Activated CD4-positive, alpha-beta T cell treated with anti-CD3 and anti-CD28 coated beads, Interleukin-2, amount 50 U/mL, for 4 hours (primary cell): ENCODE data around the gene DNAJC8.

Experiments
- DNase-seq, 2 experiments: peaks; one replicate each; pipeline ENCODE4 v3.0.0-alpha.2; 2020

Gene DNAJC8

DNA sequence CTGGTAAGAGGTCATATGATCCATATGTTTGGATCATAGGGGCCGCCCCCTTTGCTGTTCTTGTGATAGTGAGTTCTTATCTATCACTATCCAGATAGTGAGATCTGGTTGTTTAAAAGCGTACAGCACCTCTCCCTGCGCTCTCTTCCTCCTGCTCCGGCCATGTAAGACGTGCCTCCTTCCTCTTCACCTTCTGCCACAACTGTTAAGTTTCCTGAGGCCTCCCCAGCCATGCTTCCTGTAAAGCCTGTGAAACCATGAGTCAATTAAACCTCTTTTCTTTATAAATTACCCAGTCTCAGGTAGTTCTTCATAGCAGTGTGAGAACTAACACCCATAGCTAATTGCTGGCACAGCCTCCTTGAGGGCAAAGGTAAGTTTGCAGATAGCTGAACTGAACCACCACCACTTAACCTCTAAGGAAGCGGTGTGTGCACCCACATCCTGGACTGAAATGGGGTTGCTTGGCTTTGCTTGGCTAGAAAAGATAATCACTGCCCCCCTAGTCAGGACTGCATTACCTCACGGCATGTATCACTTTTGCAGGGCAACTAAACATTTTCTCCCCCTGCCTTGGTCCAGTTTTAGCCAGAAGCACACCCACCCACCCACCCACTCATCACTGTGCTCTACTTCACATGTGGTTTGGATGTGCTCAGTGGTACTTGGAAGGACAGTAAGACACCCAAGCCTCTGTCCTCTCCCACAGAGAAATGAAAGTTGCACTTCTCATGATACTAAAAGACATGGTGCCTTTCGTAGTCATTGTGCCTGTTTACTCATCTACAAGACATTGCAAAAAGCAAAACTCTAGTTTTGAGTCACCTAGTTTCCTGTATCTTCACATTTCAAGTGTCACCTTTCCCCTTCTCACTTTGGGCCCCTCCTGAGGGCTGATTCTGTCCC is 33.2 kb downstream of the DNAJC8 start:
- peak in 1 of 2 experiments; percentile 21 for DNase-seq

DNA sequence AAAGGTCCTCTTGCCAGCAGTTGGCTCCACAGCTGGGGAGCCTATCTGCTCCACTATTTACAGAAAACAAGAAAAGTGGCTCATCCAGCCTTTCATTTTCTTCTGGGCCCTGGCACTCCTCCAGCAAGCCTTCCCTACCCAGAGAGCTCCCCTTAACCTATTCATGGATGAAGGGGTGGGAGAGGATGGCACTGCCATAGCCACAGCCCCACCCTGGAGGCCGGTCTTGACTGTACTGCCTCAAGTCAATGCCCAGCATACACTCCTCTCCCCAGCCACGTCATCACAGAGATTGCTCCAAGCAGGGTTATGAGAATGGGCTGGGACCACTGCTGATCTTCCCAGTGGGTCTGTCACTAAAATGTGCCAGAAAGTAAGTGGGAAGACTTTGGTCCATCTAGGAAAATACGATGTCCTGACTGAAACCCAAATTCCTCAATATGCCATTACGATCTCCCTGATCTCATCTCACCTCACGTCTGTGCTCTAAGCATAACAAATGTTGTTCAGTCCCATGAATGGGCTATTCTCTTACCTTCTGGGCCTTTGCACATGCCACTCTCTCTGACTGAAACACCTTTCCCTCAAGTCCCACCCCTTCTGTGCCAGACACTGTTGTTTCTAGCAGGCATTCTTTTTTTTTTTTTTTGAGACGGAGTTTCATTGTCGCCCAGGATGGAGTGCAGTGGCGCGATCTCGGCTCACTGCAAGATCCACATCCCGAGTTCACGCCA is 35.0 kb downstream of the DNAJC8 start:
- DNase-seq = no peak

DNA sequence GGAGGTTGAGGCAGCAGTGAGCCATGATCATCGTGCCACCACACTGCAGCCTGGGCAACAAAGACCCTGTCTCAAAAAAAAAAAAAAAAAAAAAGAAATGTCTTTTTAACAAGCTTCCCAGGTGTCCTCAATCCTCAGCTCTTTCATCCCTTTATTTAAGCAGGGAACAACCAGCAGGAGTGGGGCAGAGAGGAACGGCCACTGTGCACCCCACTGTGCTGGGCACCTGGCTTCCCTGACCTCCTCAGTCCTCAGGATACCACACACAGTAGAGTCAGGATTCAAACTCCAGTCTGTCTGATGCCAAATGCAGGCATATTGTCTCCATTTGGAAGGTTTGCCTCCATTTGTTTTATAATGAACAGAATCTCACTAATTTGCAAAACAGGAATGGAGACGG is 36.5 kb downstream of the DNAJC8 start:
- DNase-seq = no peak

DNA sequence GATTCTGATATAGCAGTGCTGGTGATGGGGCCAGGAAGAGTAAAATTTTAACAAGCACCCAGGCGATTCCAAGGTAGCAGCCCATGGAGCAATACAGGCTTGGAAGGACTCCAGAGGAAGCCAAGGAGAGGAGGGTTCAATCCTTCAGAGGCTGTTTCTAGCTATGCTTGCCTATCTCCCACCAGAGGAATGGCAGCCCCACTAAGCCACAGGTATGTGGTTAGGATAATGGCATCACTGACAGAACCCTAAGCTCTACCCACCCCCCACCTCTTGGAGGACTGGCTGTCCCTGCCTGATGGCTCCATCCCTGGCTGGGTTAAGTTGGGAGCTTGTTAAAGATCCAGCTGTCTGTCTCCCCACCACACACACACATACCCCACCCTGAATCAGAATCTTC is 37.0 kb downstream of the DNAJC8 start:
- DNase-seq = no peak

DNA sequence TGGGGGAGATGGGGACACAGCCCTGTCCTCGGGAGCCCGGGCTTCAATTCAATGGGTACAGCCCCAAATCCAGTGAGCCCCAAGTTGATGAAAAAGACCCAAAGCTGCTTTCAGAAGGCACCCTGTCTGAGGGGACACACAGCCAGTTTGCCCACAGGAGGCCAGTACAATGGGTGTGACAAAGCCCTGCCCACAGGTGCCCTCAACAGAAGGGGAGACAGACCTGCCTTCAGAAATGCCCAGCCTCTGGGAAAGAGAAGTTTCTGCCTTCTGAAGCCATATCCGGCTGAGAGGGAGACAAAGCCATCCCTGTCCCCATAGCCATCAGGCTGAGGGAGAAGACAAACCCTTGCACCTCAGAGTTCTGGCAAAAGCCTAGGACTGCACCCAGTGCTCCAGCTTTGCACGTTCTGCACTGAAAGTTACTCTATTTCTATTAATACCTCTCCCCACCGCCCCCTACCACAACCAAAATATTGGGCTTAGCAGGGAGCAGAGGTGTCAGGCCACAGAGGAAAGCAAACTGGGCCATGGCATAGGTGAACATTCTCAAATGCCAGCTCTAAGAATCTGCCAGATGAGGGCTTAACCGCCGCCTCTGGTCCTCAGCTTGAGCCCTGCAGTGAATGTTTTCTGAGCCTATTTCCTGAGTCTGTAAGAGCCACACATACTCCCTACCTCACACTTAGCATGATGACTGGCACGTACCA is 38.3 kb downstream of the DNAJC8 start:
- no peak for DNase-seq

DNA sequence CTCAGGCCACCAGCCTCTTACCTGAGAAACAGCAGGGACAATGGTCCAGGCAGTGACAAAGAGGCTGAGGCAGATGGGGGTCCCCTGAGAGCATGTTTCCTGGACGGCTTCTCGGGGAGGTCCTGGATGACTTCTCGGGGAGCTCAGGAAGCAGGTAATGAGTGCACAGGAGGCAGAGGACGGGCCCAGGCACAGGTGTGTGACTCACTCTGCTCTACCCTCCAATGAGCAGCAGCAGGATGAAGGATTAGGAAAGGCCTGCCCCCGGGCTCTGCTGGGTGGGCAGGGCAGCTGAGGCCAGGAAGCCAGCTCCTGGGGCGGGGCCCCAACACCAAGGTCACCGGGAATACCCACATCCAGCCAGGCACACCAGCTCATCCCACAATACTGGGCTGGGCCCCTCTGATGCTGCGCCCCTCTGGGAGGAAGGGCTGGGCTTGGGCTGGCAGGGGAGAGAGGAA is 39.1 kb downstream of the DNAJC8 start:
- no peak for DNase-seq

DNA sequence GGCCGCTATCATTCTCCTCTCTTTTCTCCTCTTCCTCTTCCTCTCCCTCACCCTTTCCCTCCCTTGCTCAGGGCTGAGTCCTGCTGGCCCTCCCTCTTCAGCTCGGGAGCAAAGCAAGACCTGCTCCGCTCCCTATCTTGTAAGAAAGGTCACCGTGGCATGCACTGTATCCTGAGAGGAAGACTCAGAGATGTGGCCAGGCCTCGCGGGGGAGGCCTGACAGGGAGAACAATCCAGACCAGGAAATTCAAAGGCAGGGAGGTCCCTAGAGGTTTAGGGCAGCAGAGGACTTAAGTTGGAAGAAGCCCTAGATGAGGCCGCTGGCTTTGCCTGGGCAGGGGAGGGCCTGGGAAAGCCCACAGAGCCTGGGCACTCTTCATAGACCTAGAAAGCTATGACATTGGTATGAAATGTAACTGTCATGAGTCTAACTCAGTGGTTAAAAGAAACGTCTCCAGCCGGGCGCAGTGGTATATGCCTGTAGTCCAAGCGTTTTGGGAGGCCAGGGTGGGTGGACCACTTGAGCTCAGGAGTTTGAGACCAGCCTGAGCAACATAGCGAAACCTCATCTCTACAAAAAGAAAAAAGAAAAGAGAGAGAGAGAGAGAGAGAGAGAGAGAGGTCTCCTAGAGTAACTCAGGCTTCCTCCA is 41.7 kb downstream of the DNAJC8 start:
- DNase-seq = no peak

DNA sequence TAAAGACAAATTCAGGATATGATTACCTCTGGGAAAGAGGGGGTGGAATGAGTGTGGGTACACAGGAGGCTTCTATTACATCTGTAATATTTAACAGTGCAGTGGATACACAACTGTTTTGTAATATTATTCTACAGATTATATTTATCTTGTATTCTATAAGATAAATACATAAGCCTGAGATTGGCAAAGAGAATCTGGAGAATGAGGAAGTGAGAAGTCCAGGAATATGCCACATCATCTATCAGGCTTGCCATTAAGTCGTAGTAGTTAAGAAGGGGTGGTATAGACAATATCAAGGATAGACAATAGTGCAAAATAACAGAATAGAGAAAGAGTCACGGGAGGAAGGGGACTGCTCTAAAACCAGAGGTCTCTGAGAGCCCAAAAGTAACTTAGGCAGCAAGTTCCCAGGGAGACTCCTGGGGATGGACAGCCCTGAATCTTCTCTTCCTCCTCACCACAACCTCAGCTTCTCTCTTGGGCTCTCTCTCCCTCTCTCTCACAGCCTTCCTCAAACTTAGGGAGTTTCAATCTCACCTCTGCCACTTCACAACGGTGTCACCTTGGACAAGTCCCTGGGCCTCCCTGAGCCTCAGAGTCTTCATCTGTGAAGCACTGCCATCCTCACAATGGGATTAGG is 42.4 kb downstream of the DNAJC8 start:
- no peak for DNase-seq

DNA sequence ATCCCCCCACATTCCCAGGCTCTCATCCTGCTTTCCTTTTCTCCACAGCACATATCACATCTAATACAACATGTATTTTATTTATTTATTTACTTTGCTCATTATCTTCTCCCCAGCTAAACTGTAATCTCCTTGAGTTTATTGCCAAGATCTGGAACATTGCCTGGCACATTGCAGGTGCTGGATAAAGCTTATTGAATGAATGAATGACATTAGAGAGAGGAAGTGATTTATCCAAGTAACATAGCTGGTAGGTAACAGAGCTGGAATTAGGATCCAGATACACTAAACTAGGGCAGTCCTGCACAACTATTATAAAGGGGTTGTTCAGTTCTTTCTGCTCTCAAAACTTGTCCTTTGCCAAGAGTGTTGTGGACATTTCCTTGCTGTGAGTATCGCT is 47.8 kb downstream of the DNAJC8 start:
- DNase-seq = no peak

DNA sequence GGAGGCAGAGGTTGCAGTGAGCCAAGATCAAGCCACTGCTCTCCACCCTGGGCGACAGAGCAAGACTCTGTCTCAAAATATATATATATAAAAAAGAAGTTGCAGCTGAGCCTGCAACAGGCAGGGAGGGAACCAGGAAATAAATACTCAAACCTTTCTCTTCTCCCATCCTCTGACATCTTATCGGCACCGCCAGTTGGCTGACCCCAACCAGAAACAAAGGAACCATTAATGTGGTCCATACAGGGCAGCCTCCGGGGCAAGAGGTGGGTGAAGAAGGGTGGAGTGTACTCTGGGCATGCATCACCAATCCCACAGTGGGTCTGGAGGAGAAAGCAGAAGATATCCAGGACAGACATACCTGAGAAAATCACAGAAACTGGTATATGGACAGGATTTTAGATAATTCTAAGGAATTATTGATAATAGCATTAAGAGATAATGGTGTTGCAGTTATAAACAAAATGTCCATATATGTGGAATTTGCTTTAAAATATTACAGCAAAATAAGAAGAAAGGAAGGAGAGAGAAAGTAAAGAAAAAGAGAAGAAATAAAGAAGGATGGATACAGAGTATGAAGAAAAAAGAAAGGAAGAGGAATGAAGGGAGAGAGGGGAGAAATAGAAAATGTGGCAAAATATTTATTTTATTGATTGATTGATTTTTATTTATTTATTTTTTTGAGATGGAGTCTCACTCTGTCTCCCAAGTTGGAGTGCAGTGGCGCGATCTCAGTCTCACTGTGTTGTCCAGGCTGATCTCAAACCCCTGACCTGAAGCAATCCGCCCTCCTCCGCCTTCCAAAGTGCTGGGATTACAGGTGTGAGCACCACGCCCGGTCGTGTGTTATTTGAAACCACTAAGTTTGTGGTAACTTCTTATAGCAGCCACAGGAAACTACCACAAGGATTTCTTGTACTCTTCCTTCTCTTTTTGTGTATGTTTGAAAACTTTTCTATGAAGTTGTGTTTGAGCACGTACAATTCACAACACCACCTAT is 52.2 kb downstream of the DNAJC8 start:
- DNase-seq = no peak

DNA sequence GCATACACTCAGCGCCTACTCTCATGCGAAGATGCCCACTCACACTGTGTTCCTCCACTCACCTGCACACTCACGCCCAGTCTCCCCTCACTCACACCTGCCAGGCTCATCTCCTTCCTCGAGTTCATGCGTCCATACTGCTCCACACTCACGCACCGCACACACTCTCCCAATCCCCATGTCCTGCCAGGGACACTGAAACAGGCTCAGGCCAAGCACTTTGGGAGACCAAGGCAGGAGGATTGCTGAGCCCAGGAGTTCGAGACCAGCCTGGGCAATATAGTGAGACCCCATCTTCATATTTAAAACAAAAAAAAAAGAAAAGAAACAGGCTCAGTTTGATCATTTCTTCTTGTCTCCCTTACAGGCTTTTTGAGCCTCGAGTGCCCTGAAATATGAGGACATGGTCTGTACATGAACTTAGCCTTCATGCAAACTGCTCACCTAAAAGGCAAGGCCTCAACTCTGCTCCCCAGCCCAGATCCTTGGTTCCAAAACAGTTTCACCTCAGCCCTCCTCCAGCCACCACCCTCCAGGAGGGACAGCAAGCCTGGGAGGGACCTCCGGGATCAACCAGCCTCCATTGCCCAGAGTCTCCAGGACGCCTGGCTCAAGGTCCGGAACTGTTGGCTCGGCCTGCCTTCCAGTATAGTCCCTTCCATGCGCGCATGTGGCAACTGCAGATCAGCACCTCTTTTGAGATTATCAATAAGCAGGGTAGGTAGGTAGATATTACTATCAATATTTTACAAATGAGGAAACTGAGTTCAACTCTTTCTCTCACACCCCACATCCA is 53.9 kb downstream of the DNAJC8 start:
- DNase-seq = no peak

DNA sequence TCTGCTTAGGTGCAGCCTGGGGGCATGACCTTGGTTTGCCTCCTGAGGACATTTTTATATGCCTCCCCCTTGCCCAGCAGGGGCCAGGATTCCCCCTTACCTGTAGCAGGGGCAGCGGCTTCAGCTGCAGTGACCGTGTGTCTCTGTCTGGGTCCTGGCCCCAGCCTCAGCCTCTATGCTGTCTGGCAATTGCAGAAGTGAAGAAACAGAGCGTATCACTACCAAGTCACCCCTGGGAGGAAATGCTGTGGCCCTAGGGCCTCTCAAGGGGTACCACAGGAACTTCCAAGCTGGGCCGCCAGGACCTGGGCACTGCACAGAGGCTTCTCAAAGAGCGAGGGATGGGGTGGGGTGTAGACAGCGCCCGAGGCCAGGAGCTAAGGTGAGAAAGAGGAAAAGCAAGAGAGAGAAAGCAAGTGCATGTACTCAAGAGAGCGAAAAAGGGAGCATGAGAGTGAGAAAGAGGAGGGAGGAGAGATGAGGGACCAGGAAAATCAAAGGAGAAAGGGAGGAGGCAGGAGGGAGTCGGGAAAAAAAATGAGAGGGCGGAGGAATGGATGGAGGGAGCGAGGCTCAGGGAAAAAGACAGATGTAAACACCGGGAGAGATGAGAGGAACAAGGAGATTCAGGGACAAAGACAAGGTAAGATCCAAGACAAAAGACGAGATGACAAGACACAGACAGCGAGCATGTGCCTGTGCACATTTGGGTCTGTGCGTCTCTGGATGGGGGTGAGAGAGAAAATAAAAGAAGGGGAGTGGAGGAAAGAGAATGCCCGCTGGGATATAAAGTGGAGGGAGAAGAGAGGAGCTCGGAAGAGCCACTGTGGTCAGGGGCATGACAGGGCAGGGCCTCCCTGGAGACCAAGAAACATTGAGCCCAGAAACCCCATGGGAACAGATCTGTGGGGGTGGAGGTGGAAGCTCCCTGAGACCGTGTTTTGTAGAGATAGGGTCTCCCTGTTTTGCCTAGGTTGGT is 56.0 kb downstream of the DNAJC8 start, which contains the start of gene PTAFR:
PTAFR (minus strand) TSS at position 199 of the 979 bp plus-strand sequence. CDS start 25,669 bp downstream, outside the sequence.
- no peak for DNase-seq

DNA sequence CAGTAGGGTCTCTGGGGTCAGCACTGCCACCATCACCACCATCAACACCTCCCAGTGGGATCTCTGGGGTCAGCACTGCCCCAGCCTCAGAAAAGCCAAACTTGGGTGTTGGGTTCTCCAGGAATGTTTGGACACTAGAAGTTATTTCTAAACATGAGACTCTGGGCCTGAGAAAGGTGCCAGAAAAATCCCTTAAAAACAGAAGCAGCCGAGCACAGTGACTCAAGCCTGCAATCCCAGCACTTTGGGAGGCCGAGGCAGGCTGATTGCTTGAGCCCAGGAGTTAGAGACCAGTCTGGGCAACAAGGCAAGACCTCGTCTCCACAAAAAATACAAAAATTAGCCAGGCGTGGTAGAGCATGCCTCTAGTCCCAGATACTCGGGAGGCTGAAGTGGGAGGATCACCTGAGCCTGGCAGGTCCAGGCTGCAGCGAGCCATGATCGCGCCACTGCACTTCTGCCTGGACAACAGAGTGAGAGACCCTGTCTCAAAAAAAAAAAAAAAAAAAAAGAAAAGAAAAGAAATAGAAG is 56.8 kb downstream of the DNAJC8 start:
- no peak for DNase-seq

DNA sequence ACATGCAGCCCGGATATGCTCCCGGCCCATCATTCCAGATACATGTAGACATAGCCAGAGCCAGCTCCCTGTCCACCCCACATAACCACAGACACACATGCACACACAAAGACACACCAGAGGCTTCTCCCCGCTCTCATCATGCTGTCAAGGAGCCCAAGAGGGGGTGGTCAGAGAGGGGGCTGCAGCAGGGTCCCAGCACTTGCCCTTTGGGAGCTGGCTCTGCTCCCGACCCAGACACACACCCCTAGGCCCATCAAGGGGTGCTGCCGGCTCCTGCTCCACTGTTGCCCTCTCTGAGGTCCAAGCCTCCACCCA is 58.9 kb downstream of the DNAJC8 start:
- no peak for DNase-seq

DNA sequence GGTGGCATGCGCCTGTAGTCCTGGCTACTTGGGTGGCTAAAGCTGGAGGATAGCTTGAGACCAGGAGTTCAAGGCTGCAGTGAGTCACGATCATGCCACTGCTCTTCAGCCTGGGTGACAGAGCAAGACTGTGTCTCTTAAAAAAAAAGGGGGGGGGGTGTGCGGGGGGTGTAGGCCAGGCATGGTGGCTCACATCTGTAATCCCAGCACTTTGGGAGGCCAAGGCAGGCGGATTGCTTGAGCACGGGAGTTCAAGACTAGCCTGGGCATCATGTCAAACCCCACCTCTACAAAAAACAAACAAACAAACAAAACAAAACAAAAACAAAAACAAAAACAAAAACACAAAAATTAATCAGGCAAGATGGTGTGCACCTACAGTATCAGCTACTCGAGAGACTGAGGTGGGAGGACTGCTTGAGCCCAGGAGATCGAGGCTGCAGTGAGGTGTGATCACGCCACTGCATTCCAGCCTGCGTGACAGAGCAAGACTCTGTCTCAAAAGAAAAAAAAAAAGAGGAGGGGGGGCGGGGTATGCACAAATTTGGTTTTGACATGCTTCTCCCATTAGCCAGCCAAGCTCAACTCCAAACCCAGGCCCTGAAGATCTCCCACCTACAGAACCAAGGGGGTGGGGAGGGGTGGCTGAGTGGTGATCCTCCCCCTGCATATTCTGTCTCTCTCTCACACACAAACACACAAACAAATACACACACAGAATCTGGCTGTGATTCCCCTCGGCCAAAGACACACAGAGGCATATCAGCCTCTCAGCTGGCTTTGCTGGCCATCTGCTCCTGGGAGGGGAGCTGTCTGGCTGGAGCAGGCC is 59.5 kb downstream of the DNAJC8 start:
- no peak for DNase-seq

DNA sequence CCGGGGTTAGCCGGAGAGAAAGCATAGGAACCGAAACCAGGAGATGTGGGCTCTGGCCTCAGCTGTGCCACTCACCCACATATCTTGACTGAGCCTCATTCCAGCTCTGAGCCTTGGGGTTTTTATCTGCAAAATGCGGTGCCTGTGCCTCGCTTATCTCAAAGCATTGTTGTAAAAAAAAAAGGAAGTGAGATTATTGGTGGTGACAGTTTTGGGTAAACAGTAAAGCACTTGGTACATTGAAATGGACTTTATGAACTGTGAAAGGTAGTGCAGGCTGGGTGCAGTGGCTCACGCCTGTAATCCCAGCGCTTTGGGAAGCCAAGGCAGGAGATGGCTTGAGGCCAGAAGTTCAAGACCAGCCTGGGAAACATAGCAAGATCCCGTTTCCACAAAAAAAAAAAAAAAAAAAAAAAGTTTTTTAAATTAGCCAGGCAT is 60.1 kb downstream of the DNAJC8 start:
- no peak for DNase-seq

DNA sequence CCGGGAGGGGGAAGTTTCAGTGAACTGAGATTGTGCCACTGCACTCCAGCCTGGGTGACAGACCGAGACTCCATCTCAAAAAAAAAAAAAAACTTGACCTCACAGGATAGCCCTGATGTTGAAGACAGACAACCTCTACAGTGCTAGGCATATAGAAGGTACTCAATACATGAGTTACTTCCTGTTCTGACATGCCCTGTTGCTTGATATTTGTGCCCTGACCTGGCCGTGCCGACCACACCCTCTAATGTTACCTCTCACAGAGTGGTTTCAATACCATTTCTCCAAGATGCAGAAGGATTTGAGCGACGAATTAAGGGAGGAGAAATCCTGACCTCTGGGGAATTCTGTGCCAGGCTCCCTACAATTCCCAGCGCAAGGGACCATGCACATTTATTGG is 61.6 kb downstream of the DNAJC8 start:
- no peak for DNase-seq
